SK-N-SH treated with all-trans-retinoic acid at 6 μM for 48 hours (cell line): ENCODE measurements around the gene C9orf50.
"Not testable (repeated sequence)": the region's sequence is repeated elsewhere in the genome, so short reads cannot be mapped to it uniquely, and the experiment has no call there.

ENCODE experiments used
- ATAC-seq: fragments of 200-7000 bp; cut with Tn5 transposase; 3 replicates; pipeline ENCODE4 v1.9.1; 2020; ENCODE audit warnings: mild to moderate bottlenecking, moderate library complexity
- BACH2 ChIP-seq: fragments of 250-450 bp; sonication (Bioruptor Pico); IDR thresholded peaks from 2 replicates; pipeline ENCODE4 v1.9.0; 2021; ENCODE audit warnings: mild to moderate bottlenecking, borderline replicate concordance
- CSDC2 ChIP-seq: fragments of 250-450 bp; sonication (Bioruptor Pico); IDR thresholded peaks from 2 replicates; pipeline ENCODE4 v1.5.0; 2020; ENCODE audit warnings: mild to moderate bottlenecking, moderate library complexity
- ESRRG ChIP-seq: fragments of 250-450 bp; sonication (Bioruptor Pico); IDR thresholded peaks from 2 replicates; pipeline ENCODE4 v1.6.1; 2021; ENCODE audit warnings: mild to moderate bottlenecking
- GLIS3 ChIP-seq: fragments of 250-450 bp; sonication (Bioruptor Pico); IDR thresholded peaks from 2 replicates; pipeline ENCODE4 v1.5.0; 2020; ENCODE audit warnings: mild to moderate bottlenecking, moderate library complexity
- ISL1 ChIP-seq: fragments of 250-450 bp; sonication (Bioruptor Pico); IDR thresholded peaks from 2 replicates; pipeline ENCODE4 v2.1.2; 2022; ENCODE audit warnings: mild to moderate bottlenecking, moderate library complexity
- OSR1 ChIP-seq: fragments of 250-450 bp; sonication (Bioruptor Pico); IDR thresholded peaks from 2 replicates; pipeline ENCODE4 v1.8.0; 2022; ENCODE audit warnings: moderate library complexity, mild to moderate bottlenecking, inconsistent platforms
- PPARA ChIP-seq: fragments of 250-450 bp; sonication (Bioruptor Pico); IDR thresholded peaks from 2 replicates; pipeline ENCODE4 v1.5.0; 2020; ENCODE audit warnings: mild to moderate bottlenecking, borderline replicate concordance
- RARB ChIP-seq: fragments of 250-450 bp; sonication (Bioruptor Pico); IDR thresholded peaks from 2 replicates; pipeline ENCODE4 v1.8.0; 2021; ENCODE audit warnings: mild to moderate bottlenecking, moderate library complexity
- SNAI2 ChIP-seq: fragments of 250-450 bp; sonication (Bioruptor Pico); IDR thresholded peaks from 2 replicates; pipeline ENCODE4 v1.5.0; 2020; ENCODE audit warnings: mild to moderate bottlenecking, moderate library complexity
- TCF4 ChIP-seq: fragments of 250-450 bp; sonication (Bioruptor Pico); IDR thresholded peaks from 2 replicates; pipeline ENCODE4 v1.8.0; 2021; ENCODE audit warnings: mild to moderate bottlenecking, moderate library complexity, borderline replicate concordance
- TOX ChIP-seq: fragments of 250-450 bp; sonication (Bioruptor Pico); IDR thresholded peaks from 2 replicates; pipeline ENCODE4 v1.8.0; 2021; ENCODE audit warnings: mild to moderate bottlenecking, moderate library complexity, borderline replicate concordance
- ZC3H10 ChIP-seq: fragments of 250-450 bp; sonication (Bioruptor Pico); IDR thresholded peaks from 2 replicates; pipeline ENCODE4 v1.5.1; 2021; ENCODE audit warnings: mild to moderate bottlenecking, moderate library complexity
- ZFP3 ChIP-seq: fragments of 250-450 bp; sonication (Bioruptor Pico); IDR thresholded peaks from 2 replicates; pipeline ENCODE4 v1.5.0; 2020; ENCODE audit warnings: mild to moderate bottlenecking, moderate library complexity
- ZFP30 ChIP-seq: fragments of 450-650 bp; formaldehyde crosslinking; IDR thresholded peaks from 2 replicates; pipeline ENCODE4 v1.5.0; 2022; ENCODE audit warnings: mild to moderate bottlenecking, moderate library complexity
- ZNF565 ChIP-seq: fragments of 450-650 bp; formaldehyde crosslinking; conservative IDR thresholded peaks from 2 replicates; pipeline ENCODE4 v1.5.0; 2020; ENCODE audit warnings: low read depth, mild to moderate bottlenecking, moderate library complexity
- ZNF70 ChIP-seq: fragments of 450-650 bp; formaldehyde crosslinking; IDR thresholded peaks from 2 replicates; pipeline ENCODE4 v1.5.0; 2020; ENCODE audit warnings: mild to moderate bottlenecking, moderate library complexity
- ZNF8 ChIP-seq: fragments of 450-650 bp; formaldehyde crosslinking; IDR thresholded peaks from 2 replicates; pipeline ENCODE4 v1.5.0; 2020; ENCODE audit warnings: mild to moderate bottlenecking, moderate library complexity
- TF ChIP-seq, protein P1 (sequence below): fragments of 250-450 bp; sonication (Bioruptor Pico); IDR thresholded peaks from 2 replicates; pipeline ENCODE4 v1.8.0; 2021; ENCODE audit warnings: low read depth, mild to moderate bottlenecking, moderate library complexity, borderline replicate concordance
- TF ChIP-seq, protein P2 (sequence below): fragments of 250-450 bp; sonication (Bioruptor Pico); IDR thresholded peaks from 2 replicates; pipeline ENCODE4 v1.5.1; 2020; ENCODE audit warnings: low read depth, mild to moderate bottlenecking, moderate library complexity
- TF ChIP-seq, protein P3 (sequence below): fragments of 250-450 bp; sonication (Bioruptor Pico); IDR thresholded peaks from 2 replicates; pipeline ENCODE4 v1.5.0; 2020; ENCODE audit warnings: mild to moderate bottlenecking, moderate library complexity
- TF ChIP-seq, protein P4 (sequence below): fragments of 250-450 bp; sonication (Bioruptor Pico); IDR thresholded peaks from 2 replicates; pipeline ENCODE4 v1.5.1; 2021; ENCODE audit warnings: mild to moderate bottlenecking, moderate library complexity
- TF ChIP-seq, protein P5 (sequence below): fragments of 250-450 bp; sonication (Bioruptor Pico); IDR thresholded peaks from 2 replicates; pipeline ENCODE4 v1.8.0; 2020; ENCODE audit warnings: mild to moderate bottlenecking, moderate library complexity, borderline replicate concordance

Gene C9orf50

DNA sequence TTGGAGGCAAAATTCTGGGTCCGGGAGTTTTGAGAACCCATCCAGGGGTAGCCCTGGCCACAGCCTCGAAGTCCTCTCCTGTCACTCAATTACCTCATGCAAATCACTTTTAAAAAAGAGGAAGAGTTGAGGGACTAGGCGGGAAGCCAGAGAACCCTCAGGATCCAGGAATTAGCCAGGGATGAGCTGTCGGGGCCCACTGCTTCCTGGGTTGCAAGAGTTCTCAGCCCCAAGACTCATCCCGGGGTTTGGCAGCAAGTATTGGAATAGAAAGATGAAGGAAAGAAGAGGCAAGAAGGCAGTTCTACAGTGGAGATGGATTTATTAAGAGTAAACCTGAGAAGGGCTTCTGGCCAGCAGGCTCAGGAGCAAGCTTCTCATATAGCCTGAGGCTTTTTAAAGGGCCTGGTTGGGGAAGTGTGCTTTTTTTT is 25.6 kb downstream of the C9orf50 start:
- ATAC-seq = no peak
- TF ChIP-seq PPARA (CRISPR knock-in tag) (no peak), ISL1 (CRISPR knock-in tag) (no peak), TOX (CRISPR knock-in tag) (no peak), SNAI2 (no peak), TCF4 (CRISPR knock-in tag) (no peak), OSR1 (CRISPR knock-in tag) (no peak), ZFP30 (CRISPR knock-in tag) (no peak)
- TF ChIP-seq, protein P1, sequence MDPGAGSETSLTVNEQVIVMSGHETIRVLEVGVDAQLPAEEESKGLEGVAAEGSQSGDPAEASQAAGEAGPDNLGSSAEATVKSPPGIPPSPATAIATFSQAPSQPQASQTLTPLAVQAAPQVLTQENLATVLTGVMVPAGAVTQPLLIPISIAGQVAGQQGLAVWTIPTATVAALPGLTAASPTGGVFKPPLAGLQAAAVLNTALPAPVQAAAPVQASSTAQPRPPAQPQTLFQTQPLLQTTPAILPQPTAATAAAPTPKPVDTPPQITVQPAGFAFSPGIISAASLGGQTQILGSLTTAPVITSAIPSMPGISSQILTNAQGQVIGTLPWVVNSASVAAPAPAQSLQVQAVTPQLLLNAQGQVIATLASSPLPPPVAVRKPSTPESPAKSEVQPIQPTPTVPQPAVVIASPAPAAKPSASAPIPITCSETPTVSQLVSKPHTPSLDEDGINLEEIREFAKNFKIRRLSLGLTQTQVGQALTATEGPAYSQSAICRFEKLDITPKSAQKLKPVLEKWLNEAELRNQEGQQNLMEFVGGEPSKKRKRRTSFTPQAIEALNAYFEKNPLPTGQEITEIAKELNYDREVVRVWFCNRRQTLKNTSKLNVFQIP (CRISPR knock-in tag) = no peak

DNA sequence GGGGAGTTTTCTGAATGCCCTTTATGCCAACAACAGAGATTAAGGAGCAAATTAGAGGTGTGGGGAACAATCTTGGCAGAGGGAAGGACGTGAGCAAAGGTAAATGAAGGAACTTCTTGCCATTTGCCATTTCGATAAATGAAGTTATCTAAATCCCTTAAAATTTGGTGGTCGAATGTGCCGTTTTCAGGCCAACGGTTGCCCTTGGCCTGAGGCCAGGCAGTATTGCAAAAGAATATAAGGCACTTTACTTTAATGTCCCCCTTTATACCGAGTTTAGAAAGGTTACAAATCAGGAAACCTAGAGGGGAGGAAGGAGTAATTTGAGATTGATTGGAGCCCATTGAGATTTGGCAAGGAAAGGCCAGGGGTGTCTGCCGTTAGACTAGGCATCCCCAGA is 26.3 kb downstream of the C9orf50 start:
- no peak for ATAC-seq
- TF ChIP-seq TOX (CRISPR knock-in tag) = no peak
- TF ChIP-seq ZNF8 (CRISPR knock-in tag) = no peak
- no peak for TF ChIP-seq SNAI2
- TF ChIP-seq CSDC2 (CRISPR knock-in tag) = no peak
- TF ChIP-seq, protein P2, sequence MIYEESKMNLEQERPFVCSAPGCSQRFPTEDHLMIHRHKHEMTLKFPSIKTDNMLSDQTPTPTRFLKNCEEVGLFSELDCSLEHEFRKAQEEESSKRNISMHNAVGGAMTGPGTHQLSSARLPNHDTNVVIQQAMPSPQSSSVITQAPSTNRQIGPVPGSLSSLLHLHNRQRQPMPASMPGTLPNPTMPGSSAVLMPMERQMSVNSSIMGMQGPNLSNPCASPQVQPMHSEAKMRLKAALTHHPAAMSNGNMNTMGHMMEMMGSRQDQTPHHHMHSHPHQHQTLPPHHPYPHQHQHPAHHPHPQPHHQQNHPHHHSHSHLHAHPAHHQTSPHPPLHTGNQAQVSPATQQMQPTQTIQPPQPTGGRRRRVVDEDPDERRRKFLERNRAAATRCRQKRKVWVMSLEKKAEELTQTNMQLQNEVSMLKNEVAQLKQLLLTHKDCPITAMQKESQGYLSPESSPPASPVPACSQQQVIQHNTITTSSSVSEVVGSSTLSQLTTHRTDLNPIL = no peak
- TF ChIP-seq ZC3H10 (CRISPR knock-in tag) = no peak
- TF ChIP-seq ZFP3 (CRISPR knock-in tag) = no peak
- TF ChIP-seq ESRRG (CRISPR knock-in tag) = no peak
- TF ChIP-seq ZFP30 (CRISPR knock-in tag) = no peak

DNA sequence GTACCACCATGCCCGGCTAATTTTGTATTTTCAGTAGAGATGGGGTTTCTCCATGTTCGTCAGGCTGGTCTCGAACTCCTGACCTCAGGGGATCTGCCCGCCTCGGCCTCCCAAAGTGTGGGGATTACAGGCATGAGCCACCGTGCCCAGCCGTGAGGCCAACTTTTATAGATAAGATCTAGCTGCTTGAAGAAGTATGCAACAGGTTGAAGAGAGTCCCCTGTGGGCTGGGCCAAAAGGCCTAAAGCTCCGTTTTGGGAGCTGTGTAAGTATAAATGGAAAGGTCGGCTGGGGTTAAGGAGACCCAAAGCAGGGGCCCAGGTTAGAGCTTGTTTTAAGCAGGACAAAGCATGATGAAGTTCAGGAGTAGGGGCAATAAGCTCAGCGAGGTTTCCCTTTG is 28.1 kb downstream of the C9orf50 start:
- not testable (repeated sequence) for ATAC-seq

DNA sequence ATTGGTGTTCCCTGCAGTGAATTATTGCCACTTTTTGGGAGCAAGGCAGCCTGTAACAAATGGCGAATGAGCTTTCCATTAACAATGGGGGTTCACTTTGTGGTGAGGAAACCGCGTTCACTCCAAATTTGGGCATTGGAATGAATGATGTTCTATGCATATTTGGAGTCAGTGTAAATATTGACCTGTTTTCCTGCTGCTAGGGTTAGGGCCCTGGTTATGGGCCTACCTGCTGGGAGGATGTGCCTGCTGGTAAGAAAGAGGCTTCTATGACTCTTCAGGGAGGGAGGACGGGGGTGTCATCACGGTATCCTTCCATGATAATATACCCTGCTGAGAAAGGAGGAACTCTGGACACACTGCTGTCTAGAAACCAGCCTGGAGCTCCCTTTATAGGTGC is 29.0 kb downstream of the C9orf50 start:
- TF ChIP-seq, protein P3, sequence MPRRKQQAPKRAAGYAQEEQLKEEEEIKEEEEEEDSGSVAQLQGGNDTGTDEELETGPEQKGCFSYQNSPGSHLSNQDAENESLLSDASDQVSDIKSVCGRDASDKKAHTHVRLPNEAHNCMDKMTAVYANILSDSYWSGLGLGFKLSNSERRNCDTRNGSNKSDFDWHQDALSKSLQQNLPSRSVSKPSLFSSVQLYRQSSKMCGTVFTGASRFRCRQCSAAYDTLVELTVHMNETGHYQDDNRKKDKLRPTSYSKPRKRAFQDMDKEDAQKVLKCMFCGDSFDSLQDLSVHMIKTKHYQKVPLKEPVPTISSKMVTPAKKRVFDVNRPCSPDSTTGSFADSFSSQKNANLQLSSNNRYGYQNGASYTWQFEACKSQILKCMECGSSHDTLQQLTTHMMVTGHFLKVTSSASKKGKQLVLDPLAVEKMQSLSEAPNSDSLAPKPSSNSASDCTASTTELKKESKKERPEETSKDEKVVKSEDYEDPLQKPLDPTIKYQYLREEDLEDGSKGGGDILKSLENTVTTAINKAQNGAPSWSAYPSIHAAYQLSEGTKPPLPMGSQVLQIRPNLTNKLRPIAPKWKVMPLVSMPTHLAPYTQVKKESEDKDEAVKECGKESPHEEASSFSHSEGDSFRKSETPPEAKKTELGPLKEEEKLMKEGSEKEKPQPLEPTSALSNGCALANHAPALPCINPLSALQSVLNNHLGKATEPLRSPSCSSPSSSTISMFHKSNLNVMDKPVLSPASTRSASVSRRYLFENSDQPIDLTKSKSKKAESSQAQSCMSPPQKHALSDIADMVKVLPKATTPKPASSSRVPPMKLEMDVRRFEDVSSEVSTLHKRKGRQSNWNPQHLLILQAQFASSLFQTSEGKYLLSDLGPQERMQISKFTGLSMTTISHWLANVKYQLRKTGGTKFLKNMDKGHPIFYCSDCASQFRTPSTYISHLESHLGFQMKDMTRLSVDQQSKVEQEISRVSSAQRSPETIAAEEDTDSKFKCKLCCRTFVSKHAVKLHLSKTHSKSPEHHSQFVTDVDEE (CRISPR knock-in tag) = no peak
- TF ChIP-seq CSDC2 (CRISPR knock-in tag) = no peak
- TF ChIP-seq GLIS3 (CRISPR knock-in tag) = no peak
- TF ChIP-seq BACH2 (CRISPR knock-in tag) = no peak
- TF ChIP-seq, protein P4, sequence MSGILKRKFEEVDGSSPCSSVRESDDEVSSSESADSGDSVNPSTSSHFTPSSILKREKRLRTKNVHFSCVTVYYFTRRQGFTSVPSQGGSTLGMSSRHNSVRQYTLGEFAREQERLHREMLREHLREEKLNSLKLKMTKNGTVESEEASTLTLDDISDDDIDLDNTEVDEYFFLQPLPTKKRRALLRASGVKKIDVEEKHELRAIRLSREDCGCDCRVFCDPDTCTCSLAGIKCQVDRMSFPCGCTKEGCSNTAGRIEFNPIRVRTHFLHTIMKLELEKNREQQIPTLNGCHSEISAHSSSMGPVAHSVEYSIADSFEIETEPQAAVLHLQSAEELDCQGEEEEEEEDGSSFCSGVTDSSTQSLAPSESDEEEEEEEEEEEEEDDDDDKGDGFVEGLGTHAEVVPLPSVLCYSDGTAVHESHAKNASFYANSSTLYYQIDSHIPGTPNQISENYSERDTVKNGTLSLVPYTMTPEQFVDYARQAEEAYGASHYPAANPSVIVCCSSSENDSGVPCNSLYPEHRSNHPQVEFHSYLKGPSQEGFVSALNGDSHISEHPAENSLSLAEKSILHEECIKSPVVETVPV = no peak
- TF ChIP-seq ZNF8 (CRISPR knock-in tag) = no peak
- no peak for TF ChIP-seq ZFP30 (CRISPR knock-in tag)
- no peak for TF ChIP-seq PPARA (CRISPR knock-in tag)
- TF ChIP-seq ISL1 (CRISPR knock-in tag) = no peak
- no peak for TF ChIP-seq SNAI2
- TF ChIP-seq TOX (CRISPR knock-in tag) = no peak
- TF ChIP-seq RARB (CRISPR knock-in tag) = no peak
- TF ChIP-seq ESRRG (CRISPR knock-in tag) = no peak
- TF ChIP-seq ZNF565 (CRISPR knock-in tag) = no peak
- TF ChIP-seq OSR1 (CRISPR knock-in tag) = no peak
- TF ChIP-seq, protein P2 = no peak
- TF ChIP-seq ZC3H10 (CRISPR knock-in tag) = no peak
- TF ChIP-seq, protein P5, sequence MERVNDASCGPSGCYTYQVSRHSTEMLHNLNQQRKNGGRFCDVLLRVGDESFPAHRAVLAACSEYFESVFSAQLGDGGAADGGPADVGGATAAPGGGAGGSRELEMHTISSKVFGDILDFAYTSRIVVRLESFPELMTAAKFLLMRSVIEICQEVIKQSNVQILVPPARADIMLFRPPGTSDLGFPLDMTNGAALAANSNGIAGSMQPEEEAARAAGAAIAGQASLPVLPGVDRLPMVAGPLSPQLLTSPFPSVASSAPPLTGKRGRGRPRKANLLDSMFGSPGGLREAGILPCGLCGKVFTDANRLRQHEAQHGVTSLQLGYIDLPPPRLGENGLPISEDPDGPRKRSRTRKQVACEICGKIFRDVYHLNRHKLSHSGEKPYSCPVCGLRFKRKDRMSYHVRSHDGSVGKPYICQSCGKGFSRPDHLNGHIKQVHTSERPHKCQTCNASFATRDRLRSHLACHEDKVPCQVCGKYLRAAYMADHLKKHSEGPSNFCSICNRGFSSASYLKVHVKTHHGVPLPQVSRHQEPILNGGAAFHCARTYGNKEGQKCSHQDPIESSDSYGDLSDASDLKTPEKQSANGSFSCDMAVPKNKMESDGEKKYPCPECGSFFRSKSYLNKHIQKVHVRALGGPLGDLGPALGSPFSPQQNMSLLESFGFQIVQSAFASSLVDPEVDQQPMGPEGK (CRISPR knock-in tag) = no peak
- no peak for TF ChIP-seq TCF4 (CRISPR knock-in tag)
- TF ChIP-seq ZNF70 = no peak
- ATAC-seq = no peak
